Epithelial cell of alveolus of lung (primary cell): ENCODE measurements around the gene MAPKAPK2. TPM values are rescaled to one million over a fixed set of nuclear protein-coding genes. Genes with fewer than 3 reads are reported as not detected.

Experiments
- total RNA-seq: library from RNA; depleted of rRNA; stranded (reverse); fragments of >200 nt; gene quantifications from 2 replicates; pipeline ENCODE4 v1.2.1, GENCODE V29; 2015

MAPKAPK2 gene
- 50.9 and 61.8 TPM in 2 replicates for total RNA-seq

GRCh38 chr1:206684478-206685333 is at the start of gene MAPKAPK2:
Gene MAPKAPK2 (plus strand): TSS chr1:206684905. CDS start chr1:206685230, 325 bp downstream.

GRCh38 chr1:206635080-206635977 is 49.4 kb upstream of the MAPKAPK2 start, which contains the start of gene DYRK3:
Gene DYRK3 (plus strand): TSS chr1:206635536. CDS start chr1:206635704, 168 bp downstream.

GRCh38 chr1:206770531-206771337 is 86.0 kb downstream of the MAPKAPK2 start, which contains the start of gene IL19:
Gene IL19 (plus strand): TSS chr1:206770773. CDS start chr1:206836663, 65,890 bp downstream.

GRCh38 chr1:206772243-206772937 is 87.7 kb downstream of the MAPKAPK2 start, which contains the start of gene IL10:
Gene IL10 (minus strand): TSS chr1:206772494. CDS start chr1:206772435, 59 bp downstream.

Other genes starting within 250 kb of the MAPKAPK2 start
- 8.8 and 22.4 TPM in 2 replicates for gene IKBKE, start 214.4 kb upstream of the MAPKAPK2 start, total RNA-seq
- 1.6 and 1.9 TPM in 2 replicates for gene RASSF5, start 177.4 kb upstream of the MAPKAPK2 start, total RNA-seq
- 43.3 and 58.4 TPM in 2 replicates for gene EIF2D, start 72.4 kb upstream of the MAPKAPK2 start, total RNA-seq
- gene DYRK3, start 49.4 kb upstream of the MAPKAPK2 start, total RNA-seq: 13.5 and 19.4 TPM in 2 replicates
- gene IL19, start 85.9 kb downstream of the MAPKAPK2 start, total RNA-seq: not detected in 2 replicates
- 0.56 TPM in 1 of 2 replicates, not detected in the other for gene IL10, start 87.6 kb downstream of the MAPKAPK2 start, total RNA-seq
- gene IL20, start 180.7 kb downstream of the MAPKAPK2 start, total RNA-seq: not detected in 2 replicates
- gene IL24, start 212.5 kb downstream of the MAPKAPK2 start, total RNA-seq: 0.13 and 0.80 TPM in 2 replicates
- gene FCMR, start 237.0 kb downstream of the MAPKAPK2 start, total RNA-seq: 0.39 and 0.64 TPM in 2 replicates